ENCODE data around the gene CYFIP1.

CYFIP1 gene

GRCh38 chr15:22942306-22942855 is 37.8 kb downstream of the CYFIP1 start:
- Histone ChIP-seq H3K4me3 (no peak overlapping the region), H3K27ac (no peak overlapping the region)
- DNase-seq (ENCODE audit: low spot score), result no peak
- no peak for TF ChIP-seq CTCF (IDR thresholded peaks at IDR 0.05)

- no peak overlapping the region for H3K27ac ChIP-seq
- TF ChIP-seq CTCF (IDR thresholded peaks at IDR 0.05), result no peak
- no peak for DNase-seq (ENCODE audit: low spot score)
- no peak overlapping the region for H3K4me3 ChIP-seq
These were observed 39.0 kb downstream of the CYFIP1 start for GRCh38 chr15:22941179-22941578.

- Histone ChIP-seq H3K4me3 (no peak overlapping the region), H3K27ac (no peak overlapping the region)
- no peak for DNase-seq (ENCODE audit: low spot score)
- no peak for TF ChIP-seq CTCF (IDR thresholded peaks at IDR 0.05)
These were observed 40.5 kb downstream of the CYFIP1 start for GRCh38 chr15:22939652-22940061.

- TF ChIP-seq CTCF (IDR thresholded peaks at IDR 0.05), result no peak
- no peak for DNase-seq (ENCODE audit: low spot score)
- Histone ChIP-seq H3K27ac (no peak overlapping the region), H3K4me3 (no peak overlapping the region)
These were observed 41.1 kb downstream of the CYFIP1 start for GRCh38 chr15:22939051-22939450.

- no peak overlapping the region for H3K27ac ChIP-seq
These were observed 43.3 kb downstream of the CYFIP1 start for GRCh38 chr15:22936577-22937472.

GRCh38 chr15:22933641-22934061 is 46.5 kb downstream of the CYFIP1 start:
- Histone ChIP-seq H3K4me3 (no peak overlapping the region), H3K27ac (no peak overlapping the region)
- no peak for TF ChIP-seq CTCF (IDR thresholded peaks at IDR 0.05)
- no peak for DNase-seq (ENCODE audit: low spot score)

More at GRCh38 chr15:22936577-22937472, 43.3 kb downstream of the CYFIP1 start:
- no peak overlapping the region for H3K4me3 ChIP-seq
- TF ChIP-seq CTCF (IDR thresholded peaks at IDR 0.05), result no peak
- DNase-seq (ENCODE audit: low spot score), result no peak

Data from coronary artery (tissue), 2 donors.